GM21737 (cell line): ENCODE data around the gene POLR2A.
"Not testable (repeated sequence)": the region's sequence is repeated elsewhere in the genome, so short reads cannot be mapped to it uniquely, and the experiment has no call there.

ENCODE experiments used
- ATAC-seq: cut with Tn5 transposase; IDR thresholded peaks from one replicate; pipeline ENCODE4 v1.9.1; 2021; ENCODE audit warnings: mild to moderate bottlenecking, moderate library complexity; ENCODE audit not compliant: unreplicated experiment

The POLR2A gene

DNA sequence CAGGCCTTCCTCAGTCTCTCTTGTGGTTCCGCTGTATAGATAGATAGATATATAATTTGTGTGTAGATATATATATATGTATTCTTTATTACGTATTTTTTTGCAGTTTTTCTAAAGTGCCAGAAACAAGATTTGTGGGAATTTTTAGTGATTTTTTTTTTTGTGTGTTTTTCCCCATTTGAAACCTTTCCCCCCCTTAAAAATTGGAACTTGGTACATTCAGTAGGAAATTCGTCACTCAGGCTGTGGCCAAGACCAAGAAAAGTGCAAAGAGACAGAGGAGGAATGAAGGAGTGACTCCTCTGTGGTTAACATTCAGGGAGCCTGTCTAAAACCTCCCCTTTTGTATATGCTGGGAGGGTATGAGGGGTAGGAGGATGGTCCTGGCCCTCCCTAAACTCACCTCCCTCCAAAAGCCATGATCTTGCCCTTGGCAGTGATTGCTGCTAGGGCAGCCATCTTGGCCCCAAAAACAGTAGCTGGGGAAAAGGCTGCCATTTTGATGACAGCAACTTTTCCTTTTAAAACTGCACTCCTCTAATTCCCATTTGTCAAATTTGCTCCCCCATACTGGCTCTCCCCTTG lies 24.1 kb upstream of the POLR2A start:
- no peak for ATAC-seq

DNA sequence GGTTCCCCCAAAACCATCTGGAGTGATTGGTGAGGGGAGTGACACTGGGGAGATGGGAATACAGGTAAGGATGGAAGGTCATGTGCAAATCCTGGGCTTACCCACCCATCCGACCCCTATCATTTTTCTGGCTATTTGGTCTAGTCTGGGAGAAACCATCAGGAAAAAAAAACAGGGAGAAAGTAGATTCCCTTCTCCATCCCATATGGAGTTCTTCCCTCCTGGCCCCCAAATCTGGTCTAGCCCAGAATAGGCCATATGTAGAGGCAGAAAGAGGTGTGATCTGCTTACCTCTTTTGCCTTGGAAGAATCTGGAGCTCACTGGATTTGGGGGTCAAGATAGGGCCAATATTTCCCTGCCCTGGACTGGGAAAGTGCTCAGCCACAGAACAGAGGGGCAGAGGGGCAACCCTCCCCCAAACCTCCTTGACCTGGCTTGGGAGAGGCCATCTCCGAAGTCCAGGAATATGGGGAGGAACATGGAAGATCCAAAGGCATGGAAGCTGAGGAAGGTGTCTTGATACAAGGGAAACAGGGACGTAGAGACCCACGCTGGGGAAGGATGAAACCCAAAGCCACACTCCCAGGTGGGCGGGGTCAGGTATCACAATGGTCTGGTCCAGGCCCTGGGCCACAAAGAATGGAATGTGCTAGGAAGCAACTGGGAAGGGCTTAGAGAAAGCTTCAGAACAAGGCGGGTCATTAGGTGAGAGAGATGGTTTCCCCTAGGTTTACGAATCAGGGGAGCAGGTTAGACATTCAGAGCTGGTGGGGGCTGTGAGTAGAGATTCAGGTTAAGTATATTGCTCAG lies 23.1 kb upstream of the POLR2A start:
- no peak for ATAC-seq

DNA sequence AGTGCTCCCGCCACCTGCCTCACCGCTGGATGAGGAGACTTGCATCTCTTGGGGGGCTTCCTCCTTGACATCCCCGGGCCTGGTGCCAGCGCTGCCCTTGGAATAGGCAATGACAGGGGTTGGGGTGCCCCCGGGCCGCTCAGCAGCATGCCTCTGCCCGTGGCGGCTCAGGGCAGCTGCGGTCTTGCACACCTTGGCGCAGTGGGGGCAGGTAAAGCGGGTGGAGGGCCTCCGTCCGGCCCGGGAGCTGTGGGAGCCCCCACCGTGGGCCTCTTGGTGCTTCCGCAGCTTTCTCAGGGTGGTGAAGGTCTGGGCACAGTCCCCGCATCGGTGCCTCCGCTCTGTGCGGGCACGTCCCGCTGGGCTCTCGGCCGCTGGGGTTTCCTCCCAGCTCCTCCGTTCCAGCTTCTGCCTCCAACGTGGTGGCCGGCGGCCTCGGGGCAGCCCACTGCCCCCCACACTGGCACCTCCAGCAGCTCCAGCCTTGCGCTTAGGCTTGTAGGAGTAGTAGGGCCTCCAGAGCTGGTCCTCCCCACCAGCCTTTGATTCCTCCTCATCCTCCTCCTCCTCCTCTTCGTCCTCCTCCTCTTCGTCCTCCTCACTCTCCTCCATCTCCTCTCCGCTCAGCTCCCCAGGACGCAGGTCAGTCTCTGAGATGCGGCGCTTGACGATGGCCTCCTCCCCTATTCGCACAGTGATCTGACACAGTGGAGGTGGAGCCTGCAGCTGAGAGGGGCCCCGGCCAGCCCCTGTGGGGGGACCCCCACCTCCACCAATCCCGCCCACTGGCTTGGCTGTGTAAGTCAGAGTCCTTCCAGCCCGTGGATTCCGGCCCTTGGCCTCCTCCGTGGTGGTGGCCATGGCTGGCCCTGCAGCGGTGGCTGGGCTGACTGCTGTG lies 21.4 kb upstream of the POLR2A start:
- ATAC-seq, result no peak

DNA sequence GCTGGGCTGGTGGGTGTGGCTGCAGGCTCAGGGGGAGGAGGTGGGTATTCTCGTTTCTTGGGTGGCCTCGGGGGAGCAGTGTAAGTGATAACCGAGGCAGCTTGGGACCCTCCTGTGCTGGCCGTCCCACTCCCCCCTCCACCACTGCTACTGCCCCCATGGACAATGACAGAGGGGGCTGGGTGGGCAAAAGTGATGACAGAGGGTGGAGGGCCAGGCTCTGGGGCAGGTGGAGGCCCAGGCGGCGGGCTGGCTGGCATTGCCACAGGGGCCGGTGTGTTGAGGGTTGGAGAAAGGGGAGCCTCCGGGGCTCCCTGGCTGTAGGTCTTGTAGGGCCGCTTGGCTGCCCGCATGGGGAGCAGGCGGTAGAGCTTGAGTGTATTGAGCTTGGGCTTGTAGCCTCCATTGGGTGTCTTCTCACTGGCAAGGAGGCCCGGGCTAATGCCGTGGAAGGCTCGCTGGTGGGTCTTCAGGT lies 20.8 kb upstream of the POLR2A start:
- ATAC-seq, result no peak

DNA sequence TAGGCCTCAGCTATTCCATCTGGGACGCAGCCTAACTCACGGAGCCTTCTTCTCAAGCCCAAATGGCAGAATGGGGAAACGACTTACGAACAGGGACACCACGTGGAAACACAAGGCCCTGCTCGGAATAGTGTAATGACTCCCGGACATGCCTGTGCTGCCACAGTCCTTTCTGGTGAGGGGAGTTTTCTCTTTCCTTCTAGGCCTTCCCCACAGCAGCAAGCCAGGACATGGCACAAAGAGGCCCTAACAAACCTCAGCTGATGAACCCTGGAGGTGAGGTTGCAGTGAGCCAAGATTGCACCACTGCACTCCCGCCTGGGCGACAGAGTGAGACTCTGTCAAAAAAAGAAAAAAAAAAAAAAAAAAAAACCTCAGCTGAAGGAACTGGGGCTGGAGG lies 20.1 kb upstream of the POLR2A start:
- ATAC-seq, result no peak

- ATAC-seq, result no peak
Measured at GRCh38 chr17:7465597-7466275, 18.4 kb upstream of the POLR2A start.

DNA sequence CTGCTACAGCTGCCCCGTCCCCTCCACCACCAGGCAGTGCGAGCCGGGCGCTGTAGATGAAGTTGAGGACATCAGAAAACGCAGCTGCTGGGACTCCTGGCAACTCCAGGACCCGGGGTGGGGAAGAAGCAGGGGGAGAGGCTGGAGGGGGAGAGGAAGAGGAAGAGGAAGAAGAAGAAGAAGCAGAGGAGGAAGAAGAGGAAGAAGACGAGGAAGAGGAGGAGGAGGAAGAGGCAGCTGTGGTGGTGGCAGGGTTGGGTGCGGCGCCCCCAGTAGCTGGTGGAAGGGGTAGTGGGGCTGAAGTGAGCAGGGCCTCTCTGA lies 17.9 kb upstream of the POLR2A start:
- no peak for ATAC-seq

GRCh38 chr17:7466639-7467341 lies 17.4 kb upstream of the POLR2A start:
- no peak for ATAC-seq

- ATAC-seq, result no peak
Measured at GRCh38 chr17:7467498-7467897, 16.7 kb upstream of the POLR2A start.

GRCh38 chr17:7468290-7468689 lies 15.9 kb upstream of the POLR2A start:
- ATAC-seq, result no peak

- ATAC-seq, result no peak
Measured at GRCh38 chr17:7468804-7469389, 15.3 kb upstream of the POLR2A start.

DNA sequence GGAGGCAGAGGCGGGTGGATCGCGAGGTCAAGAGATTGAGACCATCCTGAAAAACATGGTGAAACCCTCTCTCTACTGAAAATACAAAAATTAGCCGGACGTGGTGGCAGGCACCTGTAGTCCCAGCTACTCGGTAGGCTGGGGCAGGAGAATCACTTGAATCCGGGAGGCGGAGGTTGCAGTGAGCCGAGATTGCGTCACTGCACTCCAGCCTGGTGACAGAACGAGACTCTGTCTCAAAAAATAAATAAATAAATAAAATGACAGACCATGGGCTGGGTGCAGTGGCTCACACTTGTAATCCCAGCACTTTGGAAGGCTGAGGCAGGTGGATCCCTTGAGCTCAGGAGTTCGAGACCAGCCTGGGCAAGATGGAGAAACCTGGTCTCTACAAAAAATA lies 14.3 kb upstream of the POLR2A start:
- ATAC-seq, result not testable (repeated sequence)

- not testable (repeated sequence) for ATAC-seq
Measured at GRCh38 chr17:7470457-7470973, 13.7 kb upstream of the POLR2A start.

- ATAC-seq, result no peak
Measured at GRCh38 chr17:7471729-7472128, 12.4 kb upstream of the POLR2A start.

DNA sequence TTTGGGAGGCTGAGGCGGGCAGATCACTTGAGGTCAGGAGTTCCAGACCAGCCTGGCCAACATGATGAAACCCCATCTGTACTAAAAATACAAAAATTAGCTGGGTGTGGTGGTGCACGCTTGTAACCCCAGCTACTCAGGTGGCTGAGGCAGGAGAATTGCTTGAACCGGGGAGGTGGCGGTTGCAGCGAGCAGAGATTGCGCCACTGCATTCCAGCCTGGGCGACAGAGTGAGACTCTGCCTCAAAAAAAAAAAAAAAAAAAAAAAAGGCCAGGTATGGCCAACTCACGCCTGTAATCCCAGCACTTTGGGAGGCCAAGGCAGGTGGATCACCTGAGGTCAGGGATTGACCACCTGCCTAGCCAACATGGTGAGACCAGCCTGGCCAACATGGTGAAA lies 9.4 kb upstream of the POLR2A start:
- ATAC-seq, result not testable (repeated sequence)

- no peak for ATAC-seq
Measured at GRCh38 chr17:7475764-7476422, 8.3 kb upstream of the POLR2A start.

DNA sequence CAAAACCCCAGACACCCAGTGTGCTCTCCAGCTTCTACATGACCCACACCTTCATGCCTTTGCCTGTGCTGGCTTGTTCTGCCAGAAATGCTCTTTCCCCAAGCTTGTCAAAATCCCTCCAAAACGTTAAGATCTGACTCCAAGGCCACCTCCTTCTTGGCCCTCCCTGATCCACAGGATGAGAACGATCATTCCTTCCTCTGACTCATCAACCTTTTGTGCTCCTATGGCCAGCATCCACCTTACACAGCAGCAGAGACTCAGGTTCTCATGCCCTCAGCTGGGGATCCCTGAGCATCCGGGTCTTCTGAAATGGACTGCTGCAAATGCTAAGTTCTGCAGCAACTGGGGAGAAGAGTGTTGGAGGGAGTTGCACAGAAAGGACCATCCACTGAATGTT lies 7.7 kb upstream of the POLR2A start:
- no peak for ATAC-seq

GRCh38 chr17:7476951-7477350 lies 7.2 kb upstream of the POLR2A start:
- no peak for ATAC-seq
